PC-9 (cell line): ENCODE measurements around the gene RASGRF1.

ENCODE experiments used
- EZH2 ChIP-seq: fragments of 200-600 bp; sonication (generic); IDR thresholded peaks from 2 replicates; pipeline ENCODE4 v1.8.0; 2017; ENCODE audit warnings: antibody characterized with exemption, low read depth
- TF ChIP-seq, protein P1 (sequence below): fragments of 200-600 bp; sonication (generic); conservative IDR thresholded peaks from 2 replicates; pipeline ENCODE4 v1.6.1; 2017; ENCODE audit warnings: mixed run types, antibody characterized with exemption, mild to moderate bottlenecking, moderate library complexity

DNA sequence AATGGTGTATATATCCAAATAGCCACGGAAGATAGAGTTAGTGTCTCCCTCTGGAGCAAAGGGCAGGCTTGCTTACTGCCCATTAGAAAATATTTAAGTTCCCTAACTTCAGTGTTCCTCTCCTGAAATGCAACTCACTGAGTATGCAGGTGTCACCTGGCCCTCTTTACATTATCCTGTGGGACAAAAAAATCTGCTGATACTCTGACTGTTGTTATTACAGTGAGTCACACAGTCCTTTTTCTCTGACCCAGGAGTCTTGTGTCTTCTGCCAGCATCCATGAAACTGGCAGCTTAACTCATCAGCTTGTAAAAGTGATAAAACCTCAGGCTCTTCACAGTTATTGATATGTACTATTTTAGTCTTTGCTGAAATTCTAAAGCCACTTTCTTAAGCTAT lies 42.2 kb upstream of the RASGRF1 start:
- TF ChIP-seq, protein P1, sequence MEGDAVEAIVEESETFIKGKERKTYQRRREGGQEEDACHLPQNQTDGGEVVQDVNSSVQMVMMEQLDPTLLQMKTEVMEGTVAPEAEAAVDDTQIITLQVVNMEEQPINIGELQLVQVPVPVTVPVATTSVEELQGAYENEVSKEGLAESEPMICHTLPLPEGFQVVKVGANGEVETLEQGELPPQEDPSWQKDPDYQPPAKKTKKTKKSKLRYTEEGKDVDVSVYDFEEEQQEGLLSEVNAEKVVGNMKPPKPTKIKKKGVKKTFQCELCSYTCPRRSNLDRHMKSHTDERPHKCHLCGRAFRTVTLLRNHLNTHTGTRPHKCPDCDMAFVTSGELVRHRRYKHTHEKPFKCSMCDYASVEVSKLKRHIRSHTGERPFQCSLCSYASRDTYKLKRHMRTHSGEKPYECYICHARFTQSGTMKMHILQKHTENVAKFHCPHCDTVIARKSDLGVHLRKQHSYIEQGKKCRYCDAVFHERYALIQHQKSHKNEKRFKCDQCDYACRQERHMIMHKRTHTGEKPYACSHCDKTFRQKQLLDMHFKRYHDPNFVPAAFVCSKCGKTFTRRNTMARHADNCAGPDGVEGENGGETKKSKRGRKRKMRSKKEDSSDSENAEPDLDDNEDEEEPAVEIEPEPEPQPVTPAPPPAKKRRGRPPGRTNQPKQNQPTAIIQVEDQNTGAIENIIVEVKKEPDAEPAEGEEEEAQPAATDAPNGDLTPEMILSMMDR, result no peak
- TF ChIP-seq EZH2, result no peak
